GM19395 (cell line): Measurements from ENCODE around the gene NELL1.

Experiments
- ATAC-seq: cut with Tn5 transposase; IDR thresholded peaks from one replicate; pipeline ENCODE4 v1.9.1; 2021; ENCODE audit warnings: mild to moderate bottlenecking, moderate library complexity; ENCODE audit not compliant: unreplicated experiment

The NELL1 gene

DNA sequence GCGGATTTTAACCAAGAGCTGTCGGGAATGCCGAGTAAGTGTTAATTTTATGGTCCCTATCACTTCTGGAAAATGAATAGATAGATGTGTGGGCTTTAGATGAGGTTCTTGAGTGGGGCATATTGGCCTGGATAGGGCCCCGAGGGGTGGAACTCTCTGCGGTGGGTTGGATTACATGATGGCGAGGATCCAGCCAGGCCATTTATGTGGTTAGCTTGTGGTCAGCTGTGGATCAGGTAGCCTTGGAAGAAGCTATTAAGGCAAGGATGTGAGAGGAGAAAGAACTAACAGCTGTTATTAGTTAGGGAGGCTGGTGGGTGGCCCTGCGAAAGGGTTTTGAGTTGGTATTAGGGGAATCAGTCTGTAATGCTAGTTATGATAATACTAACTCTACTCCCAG lies 268.4 kb downstream of the NELL1 start:
- ATAC-seq: no peak

DNA sequence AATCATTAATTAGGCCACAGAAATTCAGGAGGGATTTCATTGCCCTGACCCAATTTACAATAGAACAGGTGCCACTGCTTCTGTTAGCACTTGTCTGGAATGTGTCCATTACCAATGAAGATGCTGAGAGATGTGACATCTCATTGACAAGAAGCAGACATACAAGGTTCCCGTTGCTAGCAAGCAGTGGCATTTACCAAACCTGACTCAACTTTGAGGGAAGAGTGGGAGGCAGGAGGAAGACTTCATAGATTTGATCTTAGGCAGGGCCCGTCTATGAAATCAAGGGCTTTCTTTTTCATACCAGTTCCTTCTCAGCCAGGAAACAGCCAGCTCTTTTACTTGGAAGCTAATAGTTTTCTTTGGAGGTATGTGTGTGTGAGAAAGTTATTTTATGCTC lies 280.2 kb downstream of the NELL1 start:
- ATAC-seq: no peak

DNA sequence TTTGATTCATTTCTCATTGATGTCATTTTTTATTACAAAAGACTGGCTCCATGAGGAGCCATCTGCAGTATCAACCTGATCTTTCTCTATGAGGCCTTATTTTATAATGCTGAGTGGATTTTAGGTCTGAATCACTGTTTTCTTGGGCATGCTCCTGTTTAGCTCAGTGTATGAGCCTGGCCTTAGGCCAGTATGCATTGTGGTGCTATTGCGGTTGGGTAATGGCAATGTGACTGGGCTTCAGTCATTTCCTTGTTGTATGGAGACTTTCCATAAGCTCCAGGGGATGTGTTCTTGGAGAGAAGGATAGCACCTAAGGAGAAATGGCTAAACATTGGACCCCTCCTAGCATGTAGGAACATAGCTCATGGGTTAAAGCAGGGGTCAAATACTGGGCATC lies 293.2 kb downstream of the NELL1 start:
- ATAC-seq: no peak

GRCh38 chr11:20963596-20963995 lies 294.2 kb downstream of the NELL1 start:
- no peak for ATAC-seq

- no peak for ATAC-seq
These were observed 295.6 kb downstream of the NELL1 start for GRCh38 chr11:20964985-20965384.

DNA sequence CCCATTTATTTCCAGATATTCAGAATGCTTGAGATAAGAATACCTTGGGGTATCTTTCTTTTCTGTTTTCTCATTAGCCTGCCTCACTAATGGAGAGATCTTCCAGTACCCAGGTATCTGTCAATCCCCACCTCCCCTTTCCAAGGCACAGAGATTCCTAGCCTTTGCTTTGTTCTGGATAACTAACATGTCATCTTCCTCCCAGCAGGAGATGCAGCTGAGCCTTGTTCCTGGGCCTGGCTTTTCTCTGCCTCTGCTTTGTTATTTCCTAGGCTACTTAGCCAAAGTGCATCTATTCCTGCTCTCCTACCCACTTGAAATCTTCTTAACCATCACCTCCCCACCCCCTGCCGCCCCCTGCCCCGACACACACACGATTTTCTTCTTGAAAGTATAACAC lies 297.1 kb downstream of the NELL1 start:
- ATAC-seq: no peak

- no peak for ATAC-seq
These were observed 304.7 kb downstream of the NELL1 start for GRCh38 chr11:20973940-20974559.

GRCh38 chr11:20980736-20981135 lies 311.4 kb downstream of the NELL1 start:
- no peak for ATAC-seq

- ATAC-seq: no peak
These were observed 321.1 kb downstream of the NELL1 start for GRCh38 chr11:20990447-20990846.

DNA sequence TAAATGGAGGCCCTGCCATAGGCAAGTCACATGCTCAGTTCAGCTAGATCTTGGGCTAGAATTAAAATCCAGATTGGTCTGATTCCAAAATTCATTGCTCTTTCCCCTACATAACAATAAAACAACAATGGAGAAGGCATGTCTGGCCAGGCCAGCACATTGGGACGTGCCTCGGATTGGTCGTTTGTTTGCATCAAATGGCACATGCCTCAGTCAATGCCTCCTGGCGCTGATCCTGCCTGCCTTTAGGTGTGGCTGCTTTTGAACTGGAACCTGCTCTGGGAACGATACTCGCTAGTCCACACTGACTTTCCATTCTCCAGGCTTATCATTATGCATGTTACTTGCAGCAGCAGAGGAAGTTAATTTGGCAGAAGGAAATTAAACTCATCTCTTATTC lies 322.1 kb downstream of the NELL1 start:
- ATAC-seq: no peak

- no peak for ATAC-seq
These were observed 337.9 kb downstream of the NELL1 start for GRCh38 chr11:21007297-21007696.

GRCh38 chr11:21018248-21018647 lies 348.9 kb downstream of the NELL1 start:
- ATAC-seq: no peak

DNA sequence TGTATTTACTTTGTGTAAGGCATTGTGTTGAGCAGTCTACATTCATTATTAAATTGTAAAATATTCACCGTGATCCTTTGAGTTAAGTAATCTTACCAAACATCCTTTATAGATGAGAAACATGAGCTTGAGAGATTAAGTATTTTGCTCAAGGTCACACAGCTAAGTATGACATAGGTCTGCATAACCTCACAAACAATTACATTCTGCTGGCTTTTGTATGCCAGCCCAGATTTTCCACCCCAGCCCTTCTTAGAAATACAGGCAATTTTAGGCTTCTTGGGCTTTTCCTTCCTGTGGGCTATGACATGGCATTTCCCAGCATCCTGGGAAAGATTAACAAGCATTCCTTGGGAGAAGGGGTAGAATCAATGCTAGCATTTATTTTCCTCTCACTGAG lies 357.3 kb downstream of the NELL1 start:
- ATAC-seq: no peak

DNA sequence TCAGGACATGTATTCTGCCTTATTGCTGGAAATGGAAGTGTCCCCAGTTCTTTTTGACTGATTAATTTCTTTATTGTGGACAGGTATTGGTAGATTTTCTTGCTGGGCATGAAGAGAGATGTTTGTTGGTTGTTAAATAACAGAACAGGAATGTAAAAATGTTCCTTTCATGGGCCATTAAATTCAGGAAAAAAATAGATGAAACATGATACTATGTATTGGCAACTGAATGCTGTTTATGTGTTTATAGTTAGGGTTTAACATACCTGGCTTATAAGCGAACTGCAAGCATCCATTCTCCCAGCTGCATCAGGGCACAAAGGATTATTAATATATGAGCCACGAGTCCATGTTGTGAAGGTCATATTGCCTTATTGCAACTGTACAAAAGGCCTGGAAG lies 368.5 kb downstream of the NELL1 start:
- ATAC-seq: no peak

DNA sequence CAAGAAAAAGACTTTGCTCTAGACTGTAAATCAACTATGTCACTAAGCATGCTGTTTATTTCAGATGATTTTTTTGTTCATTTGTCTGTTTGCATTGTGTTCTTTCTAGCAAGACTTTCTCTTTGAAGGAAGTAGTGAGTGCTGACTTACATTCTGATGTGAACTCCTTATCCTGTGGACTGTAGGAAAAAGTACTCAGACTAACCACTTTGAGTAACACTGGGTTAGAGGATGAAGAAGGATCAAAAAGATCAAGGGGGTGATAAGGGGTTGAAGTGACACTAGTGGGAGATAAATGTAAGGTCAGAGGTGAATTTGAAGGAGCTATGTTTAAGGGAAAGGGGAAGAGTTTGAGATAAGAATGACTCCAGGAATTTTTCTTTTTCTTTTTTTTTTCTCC lies 369.4 kb downstream of the NELL1 start:
- ATAC-seq: no peak

- no peak for ATAC-seq
These were observed 371.2 kb downstream of the NELL1 start for GRCh38 chr11:21040630-21041029.

DNA sequence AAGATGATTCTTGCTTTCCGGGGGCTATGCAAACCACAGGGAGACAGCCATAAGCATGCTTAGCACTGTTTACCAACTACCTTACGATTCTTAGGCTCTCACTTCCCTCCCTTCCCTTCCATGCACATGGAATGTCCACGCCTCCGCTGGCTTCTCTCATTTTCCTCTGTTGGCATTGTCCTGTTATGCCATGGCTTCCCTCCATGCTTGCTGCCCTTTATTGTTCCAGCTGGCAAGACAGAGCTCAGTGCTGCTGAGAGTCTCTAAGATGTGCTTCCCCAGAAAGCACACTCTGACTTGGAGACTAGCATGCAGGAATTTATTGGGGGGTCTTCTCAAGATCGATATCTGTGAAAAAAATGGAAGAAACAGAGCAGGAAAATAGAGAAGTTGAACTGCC lies 379.2 kb downstream of the NELL1 start:
- ATAC-seq: no peak

DNA sequence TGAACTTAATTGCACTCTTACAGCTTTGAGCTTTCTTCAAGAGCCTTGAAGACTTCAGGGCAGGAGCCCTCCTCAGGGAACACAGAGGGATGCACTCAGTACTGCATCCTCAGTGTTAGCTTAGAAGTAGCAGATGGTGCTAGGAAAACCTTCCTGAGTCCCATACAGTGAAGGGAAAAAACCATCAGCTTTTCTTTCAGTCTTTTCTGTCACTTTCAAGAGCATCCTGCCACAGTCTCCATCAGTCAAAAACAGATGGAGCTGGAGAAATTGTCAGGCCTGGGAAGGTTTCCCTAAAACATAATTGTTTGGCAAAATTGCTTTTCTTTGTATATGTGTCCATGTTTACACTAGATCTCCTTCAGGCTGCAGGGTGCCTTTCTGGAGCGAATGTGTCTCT lies 384.1 kb downstream of the NELL1 start:
- ATAC-seq: no peak

DNA sequence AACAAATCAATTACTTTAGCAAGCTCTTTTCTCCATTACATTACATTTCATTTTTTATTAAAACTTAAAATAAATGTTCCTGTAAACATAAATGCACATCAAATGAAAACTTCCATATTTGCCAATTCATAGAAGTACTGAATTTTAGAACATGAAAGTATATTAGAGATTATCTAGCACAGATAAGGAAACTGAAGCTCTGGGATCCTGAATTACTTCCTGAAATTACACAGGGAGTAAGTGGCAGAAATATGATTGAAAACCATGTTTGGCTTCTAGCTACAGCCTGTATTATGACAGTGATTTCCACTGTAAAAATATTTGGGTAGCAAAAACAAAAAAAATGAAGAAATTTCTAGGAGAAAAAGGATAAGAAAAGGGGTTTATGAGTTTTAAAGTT lies 387.3 kb downstream of the NELL1 start:
- ATAC-seq: no peak

DNA sequence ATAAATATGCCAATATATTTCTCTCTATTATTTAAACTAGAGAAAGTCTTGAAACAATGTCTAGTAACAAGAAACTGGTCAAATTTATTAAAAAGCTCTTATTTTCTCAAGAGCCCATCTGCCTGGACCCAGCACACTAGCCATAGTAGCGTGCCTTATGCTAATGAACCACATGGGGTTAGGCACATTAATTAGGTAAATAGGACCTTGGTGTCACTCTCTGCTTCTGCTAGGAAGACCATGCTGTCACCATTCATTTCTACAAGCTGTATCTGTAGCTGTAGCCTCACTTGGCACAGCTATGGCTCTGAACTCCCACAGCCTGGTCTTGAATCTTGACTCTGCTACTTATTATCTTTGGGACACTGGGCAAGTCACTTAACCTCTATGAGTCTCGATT lies 390.5 kb downstream of the NELL1 start:
- ATAC-seq: no peak

DNA sequence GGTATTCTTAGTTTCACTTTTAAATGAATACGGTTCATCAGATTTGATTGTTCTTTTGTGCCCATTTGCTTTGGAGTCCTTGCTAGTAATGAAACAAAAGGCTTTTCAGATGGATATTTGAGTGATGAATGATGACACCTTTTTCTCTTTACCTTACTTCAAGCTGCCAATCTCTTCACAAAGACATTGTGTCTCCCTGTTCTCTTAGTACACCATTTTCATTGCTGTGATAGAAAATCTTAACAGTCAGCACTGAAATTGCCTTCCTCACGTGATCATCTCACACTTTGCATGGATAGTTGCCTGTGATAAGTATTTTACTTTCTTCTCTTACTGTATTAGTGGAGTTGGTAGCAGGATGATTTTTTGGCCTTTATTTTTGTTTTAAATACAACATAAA lies 396.6 kb downstream of the NELL1 start:
- no peak for ATAC-seq

GRCh38 chr11:21068886-21069285 lies 399.5 kb downstream of the NELL1 start:
- no peak for ATAC-seq

DNA sequence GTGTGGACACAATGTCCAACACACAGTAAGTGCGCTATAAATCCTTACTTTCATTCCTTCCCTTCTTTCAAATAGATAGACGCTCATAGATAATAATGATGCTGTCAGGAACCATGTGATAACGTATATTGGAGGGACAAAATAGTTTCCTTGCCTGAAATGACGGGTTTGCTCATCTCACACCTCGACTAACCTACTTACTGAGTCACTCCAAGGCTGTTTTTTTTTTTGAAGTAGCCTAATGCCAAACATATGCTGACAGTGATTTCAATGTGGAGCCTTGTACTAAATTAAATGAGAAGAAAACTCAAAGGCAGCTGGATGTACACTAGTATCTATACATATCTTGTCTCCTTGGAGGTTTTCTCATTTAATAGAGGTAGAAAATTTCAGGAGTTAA lies 400.5 kb downstream of the NELL1 start:
- ATAC-seq: no peak

- no peak for ATAC-seq
These were observed 403.2 kb downstream of the NELL1 start for GRCh38 chr11:21072558-21072957.
